Measurements from ENCODE around the gene GID8. TPM values are rescaled to one million over a fixed set of nuclear protein-coding genes. Genes with fewer than 3 reads are reported as not detected.

GID8 gene
- total RNA-seq, 4 donors from 2014 or later: 16.4 to 48.6 (median 40.0) TPM

- H3K27ac ChIP-seq: peak overlapping the region; percentile 77 to 80
- no peaks in the 10 kb centered on the region for H3K36me3 ChIP-seq
- peaks cover 12 to 13% of the 10 kb centered on the region in 2 donors for H3K4me1 ChIP-seq
- TF ChIP-seq CTCF (IDR thresholded peaks at IDR 0.05) (no peak), POLR2A (IDR thresholded peaks at IDR 0.05) (no peak)
- intact Hi-C loops (cut with DNase I; ENCODE audit: low total_unique reads): no loop called here
- H3K4me3 ChIP-seq: peak overlapping the region; percentile 33 to 39
- no peaks in the 10 kb centered on the region for H3K9me3 ChIP-seq
- peak; percentile 53 to 62 for DNase-seq
- no peaks in the 10 kb centered on the region for H3K27me3 ChIP-seq
These were observed 8.9 kb upstream of the GID8 start for GRCh38 chr20:62929051-62929538.

- TF ChIP-seq POLR2A (IDR thresholded peaks at IDR 0.05) (no peak), CTCF (IDR thresholded peaks at IDR 0.05) (no peak)
- Histone ChIP-seq H3K4me3 (no peak overlapping the region), H3K27me3 (no peaks in the 10 kb centered on the region), H3K36me3 (no peaks in the 10 kb centered on the region), H3K9me3 (no peaks in the 10 kb centered on the region), H3K4me1 (peaks cover 13 to 25% of the 10 kb centered on the region in 2 donors), H3K27ac (no peak overlapping the region)
- no peak for DNase-seq
- intact Hi-C loops (cut with DNase I; ENCODE audit: low total_unique reads): no loop called here
These were observed 6.5 kb upstream of the GID8 start for GRCh38 chr20:62931464-62931863.

DNA sequence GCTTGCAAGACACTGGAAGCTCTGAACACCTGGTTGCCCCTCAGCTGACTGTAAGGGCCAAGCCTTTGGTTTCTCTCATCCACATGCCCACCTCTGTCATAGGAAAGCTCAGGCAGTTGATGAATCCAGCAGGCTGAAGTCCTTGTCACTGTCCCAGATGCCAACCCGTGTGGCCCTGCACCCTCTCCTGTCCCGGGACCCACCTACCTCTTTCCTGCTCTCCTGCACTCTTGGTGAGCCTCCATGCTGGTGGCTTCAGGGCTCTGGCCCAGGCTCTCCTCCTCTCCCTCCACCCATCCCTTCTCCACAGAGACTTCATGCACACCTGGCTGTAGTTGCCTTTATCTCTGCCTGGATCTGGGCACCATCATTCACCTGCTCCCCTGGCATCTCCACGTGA lies 4.0 kb upstream of the GID8 start:
- no peak overlapping the region for H3K4me3 ChIP-seq
- H3K36me3 ChIP-seq: no peaks in the 10 kb centered on the region
- H3K4me1 ChIP-seq: peaks cover 8 to 16% of the 10 kb centered on the region in 2 donors
- TF ChIP-seq POLR2A (IDR thresholded peaks at IDR 0.05) (no peak), CTCF (IDR thresholded peaks at IDR 0.05) (no peak)
- DNase-seq: no peak
- intact Hi-C loops (cut with DNase I; ENCODE audit: low total_unique reads): no loop called here
- H3K27me3 ChIP-seq: no peaks in the 10 kb centered on the region
- H3K9me3 ChIP-seq: no peaks in the 10 kb centered on the region
- no peak overlapping the region for H3K27ac ChIP-seq

DNA sequence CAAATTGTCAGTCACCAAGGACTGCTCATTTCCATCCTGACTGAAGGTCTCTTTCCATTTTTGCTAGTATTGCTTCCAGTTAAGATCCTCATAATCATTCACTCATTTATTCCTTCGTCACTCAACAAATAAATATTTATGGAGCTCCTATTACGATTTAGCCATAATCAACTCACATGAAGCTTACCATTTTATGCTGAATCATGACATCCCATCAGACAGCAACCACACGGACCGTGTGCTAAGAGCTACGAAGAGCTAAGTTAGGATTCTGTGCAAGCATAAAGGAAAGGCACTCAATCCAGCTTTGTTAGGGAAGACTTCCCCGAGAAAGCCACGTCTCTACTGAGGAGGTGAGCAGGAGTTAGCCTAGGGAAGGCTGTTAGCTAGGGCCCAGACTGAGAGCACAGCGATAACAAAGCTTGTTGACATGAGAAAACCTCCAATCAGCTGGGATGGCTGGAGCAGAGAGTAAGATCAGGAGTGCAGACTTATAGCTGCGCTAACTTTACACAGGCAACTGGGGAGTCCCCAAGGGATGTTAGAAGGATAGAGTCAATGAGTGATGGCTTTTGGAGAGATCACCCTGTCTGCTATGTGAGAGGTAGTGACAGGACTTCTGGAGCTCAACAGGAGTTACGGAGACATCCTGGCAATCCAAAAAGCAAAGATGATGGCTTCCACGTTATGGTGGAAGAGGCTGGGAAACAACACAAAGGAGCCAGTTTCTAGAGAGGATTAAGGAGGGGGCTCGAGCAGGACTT lies 2.6 kb upstream of the GID8 start:
- H3K9me3 ChIP-seq: no peaks in the 10 kb centered on the region
- H3K27ac ChIP-seq: no peak overlapping the region
- intact Hi-C loops (cut with DNase I; ENCODE audit: low total_unique reads): no loop called here
- TF ChIP-seq CTCF (IDR thresholded peaks at IDR 0.05): no peak
- TF ChIP-seq POLR2A (IDR thresholded peaks at IDR 0.05): no peak
- H3K4me3 ChIP-seq: no peak overlapping the region
- H3K36me3 ChIP-seq: no peaks in the 10 kb centered on the region
- H3K4me1 ChIP-seq: peaks cover 8 to 16% of the 10 kb centered on the region in 2 donors
- no peak for DNase-seq
- no peaks in the 10 kb centered on the region for H3K27me3 ChIP-seq

GRCh38 chr20:62935968-62936585 lies 1.9 kb upstream of the GID8 start:
- no peaks in the 10 kb centered on the region for H3K9me3 ChIP-seq
- H3K4me3 ChIP-seq: peak overlapping the region in 1 of 2 donors; percentile 92
- H3K27me3 ChIP-seq: no peaks in the 10 kb centered on the region
- no peak for TF ChIP-seq CTCF (IDR thresholded peaks at IDR 0.05)
- TF ChIP-seq POLR2A (IDR thresholded peaks at IDR 0.05): no peak
- intact Hi-C loops (cut with DNase I; ENCODE audit: low total_unique reads): no loop called here
- H3K27ac ChIP-seq: no peak overlapping the region
- no peaks in the 10 kb centered on the region for H3K36me3 ChIP-seq
- peaks cover 8 to 16% of the 10 kb centered on the region in 2 donors for H3K4me1 ChIP-seq
- no peak for DNase-seq

Data from uterus (tissue), 4 donors.